ENCODE data around the gene SH2D1A.

DNA sequence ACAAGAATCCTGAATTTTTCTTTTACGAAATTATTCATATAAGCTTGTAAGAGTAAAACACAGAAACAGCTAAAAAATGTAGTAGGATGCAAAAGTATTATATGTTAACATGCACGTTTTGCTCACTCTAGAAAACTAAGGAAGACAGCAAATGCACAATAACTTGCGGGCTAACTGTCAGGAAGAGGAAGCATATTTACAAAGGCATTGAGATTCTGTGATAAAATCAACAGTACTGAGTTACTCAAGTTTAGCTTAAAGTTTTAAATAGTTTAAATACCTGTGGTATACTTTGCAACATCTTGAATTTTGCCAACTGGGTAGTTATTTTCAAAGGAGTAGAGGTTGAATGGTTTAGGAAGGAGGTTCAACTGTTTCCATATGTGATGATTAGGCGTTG, 37.0 kb downstream of the SH2D1A start:
- TF ChIP-seq, protein P1, sequence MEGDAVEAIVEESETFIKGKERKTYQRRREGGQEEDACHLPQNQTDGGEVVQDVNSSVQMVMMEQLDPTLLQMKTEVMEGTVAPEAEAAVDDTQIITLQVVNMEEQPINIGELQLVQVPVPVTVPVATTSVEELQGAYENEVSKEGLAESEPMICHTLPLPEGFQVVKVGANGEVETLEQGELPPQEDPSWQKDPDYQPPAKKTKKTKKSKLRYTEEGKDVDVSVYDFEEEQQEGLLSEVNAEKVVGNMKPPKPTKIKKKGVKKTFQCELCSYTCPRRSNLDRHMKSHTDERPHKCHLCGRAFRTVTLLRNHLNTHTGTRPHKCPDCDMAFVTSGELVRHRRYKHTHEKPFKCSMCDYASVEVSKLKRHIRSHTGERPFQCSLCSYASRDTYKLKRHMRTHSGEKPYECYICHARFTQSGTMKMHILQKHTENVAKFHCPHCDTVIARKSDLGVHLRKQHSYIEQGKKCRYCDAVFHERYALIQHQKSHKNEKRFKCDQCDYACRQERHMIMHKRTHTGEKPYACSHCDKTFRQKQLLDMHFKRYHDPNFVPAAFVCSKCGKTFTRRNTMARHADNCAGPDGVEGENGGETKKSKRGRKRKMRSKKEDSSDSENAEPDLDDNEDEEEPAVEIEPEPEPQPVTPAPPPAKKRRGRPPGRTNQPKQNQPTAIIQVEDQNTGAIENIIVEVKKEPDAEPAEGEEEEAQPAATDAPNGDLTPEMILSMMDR (IDR thresholded peaks at IDR 0.05; ENCODE audit: low read depth, low read length, missing input control), result no peak
- TF ChIP-seq, protein P2, sequence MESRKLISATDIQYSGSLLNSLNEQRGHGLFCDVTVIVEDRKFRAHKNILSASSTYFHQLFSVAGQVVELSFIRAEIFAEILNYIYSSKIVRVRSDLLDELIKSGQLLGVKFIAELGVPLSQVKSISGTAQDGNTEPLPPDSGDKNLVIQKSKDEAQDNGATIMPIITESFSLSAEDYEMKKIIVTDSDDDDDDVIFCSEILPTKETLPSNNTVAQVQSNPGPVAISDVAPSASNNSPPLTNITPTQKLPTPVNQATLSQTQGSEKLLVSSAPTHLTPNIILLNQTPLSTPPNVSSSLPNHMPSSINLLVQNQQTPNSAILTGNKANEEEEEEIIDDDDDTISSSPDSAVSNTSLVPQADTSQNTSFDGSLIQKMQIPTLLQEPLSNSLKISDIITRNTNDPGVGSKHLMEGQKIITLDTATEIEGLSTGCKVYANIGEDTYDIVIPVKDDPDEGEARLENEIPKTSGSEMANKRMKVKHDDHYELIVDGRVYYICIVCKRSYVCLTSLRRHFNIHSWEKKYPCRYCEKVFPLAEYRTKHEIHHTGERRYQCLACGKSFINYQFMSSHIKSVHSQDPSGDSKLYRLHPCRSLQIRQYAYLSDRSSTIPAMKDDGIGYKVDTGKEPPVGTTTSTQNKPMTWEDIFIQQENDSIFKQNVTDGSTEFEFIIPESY (IDR thresholded peaks at IDR 0.05), result no peak
- no peak for TF ChIP-seq HNF4A (conservative IDR thresholded peaks at IDR 0.05)
- no peak for TF ChIP-seq RAD21 (IDR thresholded peaks at IDR 0.05)
- no peak for TF ChIP-seq FOXA2 (IDR thresholded peaks at IDR 0.05)
- TF ChIP-seq, protein P3, sequence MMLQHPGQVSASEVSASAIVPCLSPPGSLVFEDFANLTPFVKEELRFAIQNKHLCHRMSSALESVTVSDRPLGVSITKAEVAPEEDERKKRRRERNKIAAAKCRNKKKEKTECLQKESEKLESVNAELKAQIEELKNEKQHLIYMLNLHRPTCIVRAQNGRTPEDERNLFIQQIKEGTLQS (IDR thresholded peaks at IDR 0.05), result no peak
- TF ChIP-seq SP1 (IDR thresholded peaks at IDR 0.05), result no peak
- TF ChIP-seq GABPA (IDR thresholded peaks at IDR 0.05 in 1 of 2, conservative IDR thresholded peaks at IDR 0.05 in 1 of 2), result no peak
- TF ChIP-seq TAF1 (conservative IDR thresholded peaks at IDR 0.05), result no peak
- no peak for TF ChIP-seq RXRA (IDR thresholded peaks at IDR 0.05)
- TF ChIP-seq, protein P4, sequence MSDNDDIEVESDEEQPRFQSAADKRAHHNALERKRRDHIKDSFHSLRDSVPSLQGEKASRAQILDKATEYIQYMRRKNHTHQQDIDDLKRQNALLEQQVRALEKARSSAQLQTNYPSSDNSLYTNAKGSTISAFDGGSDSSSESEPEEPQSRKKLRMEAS (IDR thresholded peaks at IDR 0.05), result no peak
- no peak for TF ChIP-seq YY1 (IDR thresholded peaks at IDR 0.05)
